Cortex of kidney (tissue), 1 donor: ENCODE data around the gene ACER1.
"Not testable (repeated sequence)": the region's sequence is repeated elsewhere in the genome, so short reads cannot be mapped to it uniquely, and the experiment has no call there.

Experiments used
- DNase-seq: peaks from one replicate; lab custom pipeline; 2025; lab: John Stamatoyannopoulos, UW

ACER1 gene

DNA sequence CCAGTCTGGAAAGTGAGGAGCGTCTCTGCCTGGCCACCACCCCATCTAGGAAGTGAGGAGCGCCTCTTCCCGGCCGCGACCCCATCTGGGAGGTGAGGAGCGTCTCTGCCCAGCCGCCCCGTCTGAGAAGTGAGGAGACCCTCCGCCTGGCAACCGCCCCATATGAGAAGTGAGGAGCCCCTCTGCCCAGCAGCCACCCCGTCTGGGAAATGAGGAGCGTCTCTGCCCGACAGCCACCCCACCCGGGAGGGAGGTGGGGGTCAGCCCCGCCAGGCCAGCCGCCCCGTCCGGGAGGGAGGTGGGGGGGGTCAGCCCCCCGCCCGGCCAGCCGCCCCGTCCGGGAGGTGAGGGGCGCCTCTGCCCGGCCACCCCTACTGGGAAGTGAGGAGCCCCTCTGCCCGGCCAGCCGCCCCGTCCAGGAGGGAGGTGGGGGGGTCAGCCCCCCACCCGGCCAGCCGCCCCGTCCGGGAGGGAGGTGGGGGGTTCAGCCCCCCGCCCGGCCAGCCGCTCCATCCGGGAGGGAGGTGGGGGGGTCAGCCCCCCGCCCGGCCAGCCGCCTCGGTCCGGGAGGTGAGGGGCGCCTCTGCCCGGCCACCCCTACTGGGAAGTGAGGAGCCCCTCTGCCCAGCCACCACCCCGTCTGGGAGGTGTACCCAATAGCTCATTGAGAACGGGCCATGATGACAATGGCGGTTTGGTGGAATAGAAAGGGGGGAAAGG is 22.1 kb upstream of the ACER1 start:
- not testable (repeated sequence) for DNase-seq

GRCh38 chr19:6354098-6354674 is 20.8 kb upstream of the ACER1 start:
- no peak for DNase-seq

- no peak for DNase-seq
These were observed 19.2 kb upstream of the ACER1 start for GRCh38 chr19:6352381-6353165.

DNA sequence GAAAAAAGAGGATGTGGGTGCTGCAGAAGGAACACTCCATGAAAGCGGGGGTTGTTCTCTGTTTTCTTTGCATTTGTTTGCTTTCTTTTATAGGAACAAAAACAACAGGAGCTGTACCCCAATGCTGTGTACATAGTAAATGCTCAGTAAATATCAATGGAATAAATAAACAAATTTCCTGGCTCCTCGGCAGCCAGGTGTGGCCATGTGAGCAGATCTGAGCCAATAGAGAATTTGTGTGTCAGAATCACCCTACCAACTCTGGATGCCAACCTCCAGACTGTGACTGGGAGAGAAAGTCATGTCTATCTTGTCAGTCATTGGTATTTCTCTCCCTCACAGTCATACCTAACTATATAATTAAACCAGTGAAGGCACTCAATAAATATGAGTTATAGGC is 17.3 kb upstream of the ACER1 start:
- no peak for DNase-seq

DNA sequence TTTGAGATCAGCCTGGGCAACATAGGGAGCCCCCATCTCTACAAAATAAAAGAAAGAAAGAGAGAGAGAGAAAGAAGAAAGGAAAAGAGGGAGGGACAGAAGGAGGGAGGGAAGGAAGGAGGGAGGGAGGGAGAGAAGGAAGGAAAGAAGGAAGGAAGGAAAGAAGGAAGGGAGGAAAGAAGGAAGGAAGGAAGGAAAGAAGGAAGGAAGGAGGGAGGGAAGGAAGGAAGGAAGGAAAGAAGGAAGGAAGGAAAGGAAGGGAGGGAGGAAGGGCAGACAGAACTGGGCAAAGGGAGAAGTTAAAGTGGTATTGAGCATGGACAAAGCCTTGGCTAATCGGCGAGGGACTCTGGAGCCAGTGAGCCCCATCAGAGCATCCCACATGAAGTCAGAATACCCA is 15.9 kb upstream of the ACER1 start:
- not testable (repeated sequence) for DNase-seq

GRCh38 chr19:6343462-6343861 is 10.1 kb upstream of the ACER1 start:
- no peak for DNase-seq

DNA sequence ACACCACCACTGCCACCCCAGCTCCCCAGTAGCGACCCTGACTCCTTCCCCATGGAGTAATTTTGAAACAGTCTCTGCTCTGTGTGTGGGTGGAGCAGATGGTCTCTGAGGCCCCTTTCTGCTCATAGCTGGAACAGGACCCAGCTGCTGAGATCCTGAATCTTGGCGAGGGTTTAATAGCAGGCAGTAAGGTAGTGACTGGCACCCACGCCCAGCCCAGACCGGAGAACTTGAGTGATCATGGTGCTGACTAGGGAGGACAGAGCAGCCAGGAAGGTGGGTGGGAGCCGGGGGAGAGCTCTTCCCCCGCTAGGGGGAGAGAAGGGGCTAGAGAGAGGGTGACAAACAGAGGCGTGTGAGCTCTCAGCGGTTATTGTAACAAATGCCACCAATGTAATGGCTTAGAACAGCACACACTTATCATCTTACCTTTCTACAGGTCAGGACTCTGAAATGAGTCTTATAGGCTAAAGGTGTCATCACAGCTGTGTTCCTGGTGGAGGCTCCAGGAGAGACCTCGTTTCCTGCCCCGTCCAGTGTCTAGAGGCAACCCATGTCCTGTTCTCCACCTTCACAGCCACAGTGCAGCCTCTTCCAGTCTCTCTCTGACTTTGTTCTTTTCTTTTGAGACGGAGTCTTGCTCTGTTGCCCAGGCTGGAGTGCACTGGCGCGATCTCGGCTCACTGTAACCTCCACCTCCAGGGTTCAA is 7.2 kb upstream of the ACER1 start:
- no peak for DNase-seq

GRCh38 chr19:6334490-6335285 is 1.3 kb upstream of the ACER1 start:
- no peak for DNase-seq

GRCh38 chr19:6326815-6327214 is 6.6 kb downstream of the ACER1 start:
- DNase-seq, result no peak

GRCh38 chr19:6325614-6326013 is 7.8 kb downstream of the ACER1 start:
- DNase-seq, result no peak

- DNase-seq, result no peak
These were observed 8.7 kb downstream of the ACER1 start for GRCh38 chr19:6324757-6325156.

GRCh38 chr19:6322284-6322683 is 11.1 kb downstream of the ACER1 start:
- no peak for DNase-seq

GRCh38 chr19:6319376-6319775 is 14.0 kb downstream of the ACER1 start:
- DNase-seq, result no peak

DNA sequence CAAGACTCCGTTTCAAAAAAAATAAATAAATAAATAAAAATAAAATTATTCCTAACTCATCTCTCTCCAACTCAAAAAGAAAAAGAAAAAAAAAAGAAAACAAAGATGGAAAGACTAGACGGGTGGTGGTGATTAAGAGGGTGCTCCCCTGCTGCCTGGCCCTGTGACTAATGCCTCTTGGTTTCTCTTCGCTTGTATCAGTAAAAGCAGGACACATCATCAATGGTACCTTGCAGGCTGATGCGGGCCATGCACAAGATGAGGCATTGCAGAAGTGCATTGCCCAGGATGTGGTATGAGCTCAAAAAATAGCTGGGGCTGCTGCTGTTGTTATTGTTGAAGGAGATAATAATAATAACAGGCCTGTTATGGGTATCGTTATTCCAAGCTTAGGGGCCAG is 14.6 kb downstream of the ACER1 start:
- DNase-seq, result no peak

- not testable (repeated sequence) for DNase-seq
These were observed 17.8 kb downstream of the ACER1 start for GRCh38 chr19:6315646-6316045.

DNA sequence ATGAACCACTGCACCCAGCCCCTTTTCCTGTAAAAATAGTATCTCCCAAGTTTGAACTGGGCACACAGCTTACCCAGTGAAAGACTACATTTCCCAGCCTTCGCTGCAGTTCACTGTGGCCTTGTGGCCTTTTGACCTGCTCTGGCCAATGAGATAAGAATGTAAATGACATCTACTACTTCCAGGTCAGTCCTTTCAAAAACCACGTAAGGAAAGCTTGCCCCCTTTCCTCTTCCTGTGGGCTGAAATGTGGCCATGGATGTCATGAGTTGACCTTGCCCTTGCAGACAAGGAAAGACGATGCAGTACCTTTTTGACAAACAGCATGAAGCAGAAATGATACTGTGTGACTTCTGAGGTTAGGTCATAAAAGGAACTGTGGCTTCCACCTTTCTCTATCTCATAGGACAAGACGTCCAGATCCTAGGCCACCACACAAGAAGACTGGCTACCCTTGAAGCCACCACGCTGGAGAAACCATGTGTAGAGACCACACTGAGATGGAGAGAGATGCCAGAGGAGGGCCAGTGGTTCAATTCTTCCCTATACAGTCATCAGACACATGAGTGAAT is 19.9 kb downstream of the ACER1 start:
- no peak for DNase-seq

DNA sequence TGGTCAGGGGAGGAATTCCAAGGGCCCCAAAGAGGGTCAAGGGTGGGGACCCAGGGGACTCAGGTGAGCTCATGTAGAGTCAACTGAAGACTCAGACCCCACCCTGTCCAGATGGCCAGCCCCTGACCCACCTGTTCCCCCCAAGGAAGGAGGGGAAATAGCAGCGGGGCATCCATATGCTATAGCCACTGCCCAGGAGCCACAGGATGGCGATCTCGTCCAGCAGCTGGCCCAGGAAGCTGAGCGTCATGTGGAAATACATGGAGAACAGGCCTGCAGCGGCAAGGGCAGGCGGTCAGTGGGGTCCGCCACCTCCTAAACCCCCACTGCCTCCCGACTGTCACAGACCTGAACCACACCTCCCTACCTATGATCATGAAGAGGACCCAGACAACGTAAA is 21.4 kb downstream of the ACER1 start:
- no peak for DNase-seq

DNA sequence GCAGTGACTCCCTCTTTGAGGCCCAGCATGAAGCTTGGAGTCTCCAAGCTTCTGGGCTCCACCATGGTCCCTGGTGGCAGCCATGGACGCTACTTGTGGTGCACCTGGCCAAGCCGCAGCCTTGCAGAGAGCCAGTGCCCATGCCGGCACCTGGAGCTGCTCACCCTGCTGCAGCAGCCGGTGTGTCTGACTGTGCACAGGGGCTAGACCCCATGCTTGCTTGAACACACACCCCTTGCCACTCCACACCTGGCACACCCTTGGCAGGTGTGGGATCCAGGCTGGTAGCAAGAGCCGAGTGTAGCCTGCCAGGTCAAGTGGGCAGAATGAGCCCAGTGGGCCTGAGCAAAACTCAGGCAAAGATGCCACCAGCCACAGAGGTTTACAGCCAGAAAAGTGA is 35.0 kb downstream of the ACER1 start:
- DNase-seq, result no peak

GRCh38 chr19:6297202-6297601 is 36.2 kb downstream of the ACER1 start:
- DNase-seq, result no peak

- no peak for DNase-seq
These were observed 41.4 kb downstream of the ACER1 start for GRCh38 chr19:6292006-6292405.

DNA sequence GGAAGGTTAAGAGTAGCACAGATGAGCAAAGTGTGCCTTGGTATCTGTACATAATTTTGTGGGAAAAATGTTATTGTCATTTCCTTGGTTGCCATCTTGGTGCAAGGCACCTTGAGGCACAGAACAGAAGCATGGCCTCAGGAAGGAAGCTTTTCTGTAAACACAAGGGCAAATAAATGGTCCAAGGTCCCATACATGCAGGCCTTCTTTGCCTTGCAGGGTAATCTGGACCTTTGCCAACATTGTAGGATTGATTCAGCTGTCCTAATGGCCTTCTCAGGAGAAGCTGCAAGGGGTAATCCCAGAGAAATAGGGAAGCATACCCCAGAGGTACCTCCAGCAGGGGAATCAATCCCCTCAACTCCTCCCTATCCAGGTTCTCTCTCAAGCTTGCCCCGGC is 44.7 kb downstream of the ACER1 start:
- no peak for DNase-seq
